Left lung (tissue), 10 donors: ENCODE data around the gene DNAH9. TPM values are rescaled to one million over a fixed set of nuclear protein-coding genes. Genes with fewer than 3 reads are reported as not detected.

ENCODE experiments used
- ATAC-seq: fragments of 200-7000 bp; cut with Tn5 transposase; one replicate; pipeline ENCODE4 v1.9.1; 2020; ENCODE audit warnings: moderate library complexity
- DNase-seq, 4 donors: peaks; one replicate each; pipeline ENCODE4 v3.0.0-alpha.2; 2013 to 2020
- H3K27ac ChIP-seq, 2 donors: fragments of 200-600 bp; sonication (generic) in 1 of 2; one replicate each; pipeline versions ENCODE4 v1.5.0 to v1.8.0; 2020 to 2021
- H3K27me3 ChIP-seq, 2 donors: fragments of 200-600 bp; sonication (generic) in 1 of 2; one replicate each; pipeline versions ENCODE4 v1.5.0 to v1.8.0; 2020 to 2021
- H3K36me3 ChIP-seq, 2 donors: fragments of 200-600 bp; sonication (generic) in 1 of 2; one replicate each; pipeline versions ENCODE4 v1.5.0 to v1.8.0; 2020 to 2021
- H3K4me1 ChIP-seq, 2 donors: fragments of 200-600 bp; one replicate each; pipeline ENCODE4 v1.8.0; 2021
- H3K4me3 ChIP-seq, 2 donors: fragments of 200-600 bp; sonication (generic) in 1 of 2; one replicate each; pipeline versions ENCODE4 v1.5.0 to v1.8.0; 2020 to 2021; ENCODE audit warnings: mild to moderate bottlenecking in 1 of 2
- H3K9me3 ChIP-seq, 2 donors: fragments of 200-600 bp; sonication (generic) in 1 of 2; one replicate each; pipeline versions ENCODE4 v1.5.0 to v1.8.0; 2020 to 2021
- intact Hi-C, 2 donors: fragments of 100-400 bp; cut with DNase I; formaldehyde crosslinking; loops; one replicate each; pipeline versions ENCODE4 v1.11.2 to v1.14.2; 2022
- polyA plus RNA-seq, 6 donors: library from polyadenylated mRNA; unstranded; fragments of 120-200 nt; gene quantifications; one replicate each; pipeline ENCODE4 v1.2.1, GENCODE V29; 2013; ENCODE audit not compliant: insufficient read length in 6 of 6
- total RNA-seq, 2 donors: library from RNA; stranded (reverse); fragmentation: NEBNext Ultra II Directional; extraction: Animal tissue kit (Norgen Biotek cat#: 25700); gene quantifications; one replicate each; pipeline ENCODE4 v1.2.1, GENCODE V29; 2021
- TF ChIP-seq, protein P1 (sequence below), 2 donors: fragments of 200-600 bp; sonication (generic) in 1 of 2; IDR thresholded peaks; one replicate each; pipeline versions ENCODE4 v1.5.0 to v1.8.0; 2021; ENCODE audit warnings: antibody characterized with exemption in 2 of 2
- donor health status: DM: no; HTN: yes; CAD: no.
- donor health status: DM: no; HTN: no; CAD: no.

The DNAH9 gene
- total and polyA plus RNA-seq, 8 donors = 0.38 to 12.0 (median 7.5) TPM

DNA sequence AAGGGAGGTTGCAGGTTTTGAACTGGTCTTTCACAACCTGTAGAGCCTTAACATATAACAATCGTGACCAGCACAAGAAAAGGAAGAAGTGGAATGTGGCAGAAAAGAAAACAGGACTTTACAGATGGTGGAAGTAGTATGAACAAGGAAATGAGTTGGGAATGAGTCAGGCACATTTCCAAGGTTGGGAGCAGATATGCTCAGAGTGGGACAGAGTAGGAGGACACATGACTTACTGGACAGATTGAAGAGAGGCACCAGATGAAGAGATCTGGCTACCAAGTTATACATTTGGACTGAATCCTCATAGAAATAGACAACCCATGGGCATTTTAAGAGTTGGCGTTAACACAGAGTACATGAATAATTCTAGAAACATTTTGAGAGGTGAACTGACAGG lies 303.7 kb downstream of the DNAH9 start:
- TF ChIP-seq, protein P1, sequence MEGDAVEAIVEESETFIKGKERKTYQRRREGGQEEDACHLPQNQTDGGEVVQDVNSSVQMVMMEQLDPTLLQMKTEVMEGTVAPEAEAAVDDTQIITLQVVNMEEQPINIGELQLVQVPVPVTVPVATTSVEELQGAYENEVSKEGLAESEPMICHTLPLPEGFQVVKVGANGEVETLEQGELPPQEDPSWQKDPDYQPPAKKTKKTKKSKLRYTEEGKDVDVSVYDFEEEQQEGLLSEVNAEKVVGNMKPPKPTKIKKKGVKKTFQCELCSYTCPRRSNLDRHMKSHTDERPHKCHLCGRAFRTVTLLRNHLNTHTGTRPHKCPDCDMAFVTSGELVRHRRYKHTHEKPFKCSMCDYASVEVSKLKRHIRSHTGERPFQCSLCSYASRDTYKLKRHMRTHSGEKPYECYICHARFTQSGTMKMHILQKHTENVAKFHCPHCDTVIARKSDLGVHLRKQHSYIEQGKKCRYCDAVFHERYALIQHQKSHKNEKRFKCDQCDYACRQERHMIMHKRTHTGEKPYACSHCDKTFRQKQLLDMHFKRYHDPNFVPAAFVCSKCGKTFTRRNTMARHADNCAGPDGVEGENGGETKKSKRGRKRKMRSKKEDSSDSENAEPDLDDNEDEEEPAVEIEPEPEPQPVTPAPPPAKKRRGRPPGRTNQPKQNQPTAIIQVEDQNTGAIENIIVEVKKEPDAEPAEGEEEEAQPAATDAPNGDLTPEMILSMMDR (IDR thresholded peaks at IDR 0.05) = no peak
- intact Hi-C loops = no loop called here
- DNase-seq = no peak

DNA sequence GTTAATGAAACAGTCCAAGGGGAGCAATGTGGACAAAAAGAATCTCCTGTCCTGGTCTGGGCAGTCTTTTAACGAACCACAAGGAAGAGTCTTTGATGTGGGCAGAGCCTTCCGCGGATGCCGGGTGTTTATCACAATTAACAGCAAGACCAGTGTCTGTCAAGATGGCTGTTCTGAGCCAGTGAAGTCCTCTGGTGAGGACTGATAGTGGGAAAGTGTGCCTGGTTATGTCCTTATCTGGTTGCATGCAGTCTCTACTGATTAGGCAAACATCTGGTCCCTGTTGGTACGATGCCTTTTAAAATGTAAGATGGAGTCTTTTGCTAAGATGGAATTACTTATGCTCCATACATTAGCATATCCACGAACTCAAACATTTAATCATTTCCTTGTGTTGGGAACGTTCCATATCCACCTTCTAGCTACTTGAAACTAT lies 310.5 kb downstream of the DNAH9 start:
- Histone ChIP-seq H3K27ac (no peak overlapping the region), H3K9me3 (peaks cover 0 to 19% of the 10 kb centered on the region in 2 donors), H3K4me3 (no peak overlapping the region), H3K27me3 (no peaks in the 10 kb centered on the region), H3K36me3 (no peaks in the 10 kb centered on the region), H3K4me1 (no peaks in the 10 kb centered on the region)
- DNase-seq (no peak), ATAC-seq (no peak)
- intact Hi-C loops = no loop called here
- TF ChIP-seq, protein P1 (IDR thresholded peaks at IDR 0.05) = no peak

More for the DNA sequence above, 303.7 kb downstream of the DNAH9 start:
- Histone ChIP-seq H3K27me3 (no peaks in the 10 kb centered on the region), H3K4me1 (no peaks in the 10 kb centered on the region), H3K9me3 (peaks cover 0 to 2% of the 10 kb centered on the region in 2 donors), H3K27ac (no peak overlapping the region), H3K4me3 (no peak overlapping the region), H3K36me3 (no peaks in the 10 kb centered on the region)
- no peak for ATAC-seq

DNA sequence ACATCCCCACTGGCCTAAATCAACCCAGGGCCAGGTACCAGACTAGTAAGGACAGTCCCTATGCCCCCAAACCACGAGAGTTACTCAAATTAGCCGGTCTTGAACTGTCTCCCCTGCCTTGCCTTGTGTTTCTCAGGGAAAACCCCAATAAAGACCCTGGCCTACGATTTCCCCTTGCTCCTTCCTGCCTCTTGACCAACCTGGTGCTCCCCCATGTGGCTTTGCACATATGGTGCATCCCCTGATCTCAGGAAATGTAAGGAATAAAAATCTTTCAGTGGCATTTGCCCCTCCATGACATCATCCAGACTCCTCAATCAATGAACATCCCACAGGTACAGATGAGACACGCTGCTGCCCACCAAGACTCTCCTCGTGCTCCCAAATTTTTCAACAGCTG lies 311.1 kb downstream of the DNAH9 start:
- Histone ChIP-seq H3K27ac (no peak overlapping the region), H3K9me3 (peaks cover 0 to 23% of the 10 kb centered on the region in 2 donors), H3K4me1 (no peaks in the 10 kb centered on the region), H3K36me3 (no peaks in the 10 kb centered on the region), H3K27me3 (no peaks in the 10 kb centered on the region), H3K4me3 (no peak overlapping the region)
- intact Hi-C loops = no loop called here
- DNase-seq (no peak), ATAC-seq (no peak)
- TF ChIP-seq, protein P1 (IDR thresholded peaks at IDR 0.05) = no peak

DNA sequence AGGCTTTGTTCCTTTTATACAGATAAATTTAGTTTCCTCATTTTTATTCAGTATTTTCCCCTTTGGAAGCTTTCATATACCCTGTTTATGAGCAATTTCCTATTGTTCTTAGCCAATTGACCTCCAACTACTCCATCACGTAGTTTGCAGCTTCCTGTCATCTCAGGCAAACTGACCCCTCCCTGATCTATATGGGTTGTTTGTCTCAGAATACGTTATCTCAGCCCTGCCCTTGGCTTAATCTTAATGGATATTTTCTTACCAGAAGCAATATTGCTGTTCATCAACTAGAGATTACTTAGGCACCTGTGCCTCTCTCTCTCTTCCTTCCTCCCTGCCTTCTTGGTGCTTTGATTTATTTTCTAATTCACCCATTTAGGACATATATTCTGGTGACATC lies 317.8 kb downstream of the DNAH9 start:
- Histone ChIP-seq H3K27ac (no peak overlapping the region), H3K36me3 (no peaks in the 10 kb centered on the region), H3K4me3 (no peak overlapping the region), H3K9me3 (peaks cover 0 to 23% of the 10 kb centered on the region in 2 donors), H3K27me3 (no peaks in the 10 kb centered on the region), H3K4me1 (no peaks in the 10 kb centered on the region)
- TF ChIP-seq, protein P1 (IDR thresholded peaks at IDR 0.05) = no peak
- DNase-seq = no peak
- intact Hi-C loops = no loop called here
- no peak for ATAC-seq

DNA sequence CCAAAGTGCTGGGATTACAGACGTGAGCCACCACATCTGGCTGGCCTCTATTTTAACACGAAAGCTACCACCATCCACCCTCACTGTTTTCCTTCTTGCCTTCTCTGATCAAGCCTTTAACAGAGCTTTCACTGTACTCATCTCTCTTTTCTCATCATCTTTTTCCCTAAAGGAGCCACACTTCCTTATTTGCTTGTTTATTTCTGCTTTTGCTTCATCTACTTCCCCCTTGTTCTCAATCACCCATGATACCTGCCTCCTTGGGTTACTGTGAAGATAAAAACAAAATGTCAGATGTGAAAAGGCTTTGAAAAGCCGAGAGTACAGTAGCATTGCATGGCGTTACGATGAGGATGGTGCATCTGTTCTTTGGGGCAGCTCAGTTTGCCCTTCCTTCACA lies 319.1 kb downstream of the DNAH9 start:
- H3K4me1 ChIP-seq = no peaks in the 10 kb centered on the region
- peaks cover 0 to 12% of the 10 kb centered on the region in 2 donors for H3K9me3 ChIP-seq
- no peaks in the 10 kb centered on the region for H3K27me3 ChIP-seq
- no peaks in the 10 kb centered on the region for H3K36me3 ChIP-seq
- H3K27ac ChIP-seq = no peak overlapping the region
- ATAC-seq = no peak
- intact Hi-C loops = no loop called here
- TF ChIP-seq, protein P1 (IDR thresholded peaks at IDR 0.05) = no peak
- no peak overlapping the region for H3K4me3 ChIP-seq
- DNase-seq = no peak
